Measurements from ENCODE around the gene DNAH14. TPM values are rescaled to one million over a fixed set of nuclear protein-coding genes. Genes with fewer than 3 reads are reported as not detected.
"Not testable (repeated sequence)": the region's sequence is repeated elsewhere in the genome, so short reads cannot be mapped to it uniquely, and the experiment has no call there.

DNAH14 gene
- total and polyA plus RNA-seq, 2 of the 13 experiments (the other 11 are each of a cell fraction or from before 2014, with no cell fraction given) = 4.5 to 27.5 TPM

- no peaks in the 10 kb centered on the region for H3K4me1 ChIP-seq (ENCODE audit: insufficient read depth, low read length)
- H3K4me3 ChIP-seq (replicated peaks in 1 of 3; ENCODE audit: insufficient read depth in 1 of 3, low read depth in 2 of 3, low read length in 3 of 3) = no peak overlapping the region
- no peaks in the 10 kb centered on the region for H3K79me2 ChIP-seq (ENCODE audit: insufficient read depth, low read length)
- no peak overlapping the region for H3K4me2 ChIP-seq (ENCODE audit: low read depth, low read length)
- H4K20me1 ChIP-seq (ENCODE audit: insufficient read depth, low read length) = no peaks in the 10 kb centered on the region
- H3K9ac ChIP-seq (ENCODE audit: insufficient read depth, low read depth, low read length) = no peak overlapping the region
- no peaks in the 10 kb centered on the region for H3K36me3 ChIP-seq (replicated peaks in 1 of 2; ENCODE audit: control insufficient read depth in 1 of 2, insufficient read depth in 2 of 2, low read length in 2 of 2)
- H2AFZ ChIP-seq (ENCODE audit: low read length) = no peak overlapping the region
- intact Hi-C loops (cut with micrococcal nuclease; ENCODE audit: unreplicated experiment) = no loop called here
- ATAC-seq (no peak), FAIRE-seq (no peak), DNase-seq (ENCODE audit: low spot score) (no peak)
- POLR2A ChIA-PET = no interaction called here
- H3K27ac ChIP-seq (ENCODE audit: extremely low read length, insufficient read depth, low read length) = no peak overlapping the region
- CTCF ChIA-PET (ENCODE audit: low intra/inter-chr PET ratio, low total read pairs) = no interaction called here
- TF ChIP-seq ZNF550 (CRISPR knock-in tag; IDR thresholded peaks at IDR 0.05; ENCODE audit: borderline replicate concordance) (no peak), GATA4 (IDR thresholded peaks at IDR 0.05; ENCODE audit: borderline replicate concordance, low read depth) (no peak), ZFP36L2 (CRISPR knock-in tag; IDR thresholded peaks at IDR 0.05) (no peak), ZNF451 (CRISPR knock-in tag; IDR thresholded peaks at IDR 0.05) (no peak), MXD4 (CRISPR knock-in tag; IDR thresholded peaks at IDR 0.05) (no peak), ZNF232 (CRISPR knock-in tag; IDR thresholded peaks at IDR 0.05; ENCODE audit: borderline replicate concordance) (no peak), FOSL2 (CRISPR knock-in tag; IDR thresholded peaks at IDR 0.05) (no peak), ZNF382 (CRISPR knock-in tag; IDR thresholded peaks at IDR 0.05; ENCODE audit: borderline replicate concordance) (no peak), HNRNPH1 (optimal IDR thresholded peaks at IDR 0.05; ENCODE audit: low read depth, low read length) (no peak), GPN1 (CRISPR knock-in tag; IDR thresholded peaks at IDR 0.05; ENCODE audit: borderline replicate concordance) (no peak), ZC3H4 (CRISPR knock-in tag; IDR thresholded peaks at IDR 0.05; ENCODE audit: borderline replicate concordance) (no peak), TFE3 (CRISPR knock-in tag; IDR thresholded peaks at IDR 0.05) (no peak), RBAK (CRISPR knock-in tag; IDR thresholded peaks at IDR 0.05) (no peak), ZNF549 (CRISPR knock-in tag; IDR thresholded peaks at IDR 0.05) (no peak), CEBPG (CRISPR knock-in tag; IDR thresholded peaks at IDR 0.05) (no peak)
- TF ChIP-seq, protein P1, sequence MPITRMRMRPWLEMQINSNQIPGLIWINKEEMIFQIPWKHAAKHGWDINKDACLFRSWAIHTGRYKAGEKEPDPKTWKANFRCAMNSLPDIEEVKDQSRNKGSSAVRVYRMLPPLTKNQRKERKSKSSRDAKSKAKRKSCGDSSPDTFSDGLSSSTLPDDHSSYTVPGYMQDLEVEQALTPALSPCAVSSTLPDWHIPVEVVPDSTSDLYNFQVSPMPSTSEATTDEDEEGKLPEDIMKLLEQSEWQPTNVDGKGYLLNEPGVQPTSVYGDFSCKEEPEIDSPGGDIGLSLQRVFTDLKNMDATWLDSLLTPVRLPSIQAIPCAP (CRISPR knock-in tag; IDR thresholded peaks at IDR 0.05; ENCODE audit: low read depth) = no peak
- TF ChIP-seq, protein P2, sequence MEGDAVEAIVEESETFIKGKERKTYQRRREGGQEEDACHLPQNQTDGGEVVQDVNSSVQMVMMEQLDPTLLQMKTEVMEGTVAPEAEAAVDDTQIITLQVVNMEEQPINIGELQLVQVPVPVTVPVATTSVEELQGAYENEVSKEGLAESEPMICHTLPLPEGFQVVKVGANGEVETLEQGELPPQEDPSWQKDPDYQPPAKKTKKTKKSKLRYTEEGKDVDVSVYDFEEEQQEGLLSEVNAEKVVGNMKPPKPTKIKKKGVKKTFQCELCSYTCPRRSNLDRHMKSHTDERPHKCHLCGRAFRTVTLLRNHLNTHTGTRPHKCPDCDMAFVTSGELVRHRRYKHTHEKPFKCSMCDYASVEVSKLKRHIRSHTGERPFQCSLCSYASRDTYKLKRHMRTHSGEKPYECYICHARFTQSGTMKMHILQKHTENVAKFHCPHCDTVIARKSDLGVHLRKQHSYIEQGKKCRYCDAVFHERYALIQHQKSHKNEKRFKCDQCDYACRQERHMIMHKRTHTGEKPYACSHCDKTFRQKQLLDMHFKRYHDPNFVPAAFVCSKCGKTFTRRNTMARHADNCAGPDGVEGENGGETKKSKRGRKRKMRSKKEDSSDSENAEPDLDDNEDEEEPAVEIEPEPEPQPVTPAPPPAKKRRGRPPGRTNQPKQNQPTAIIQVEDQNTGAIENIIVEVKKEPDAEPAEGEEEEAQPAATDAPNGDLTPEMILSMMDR (CRISPR knock-in tag; IDR thresholded peaks at IDR 0.05) = no peak
- WGBS (ENCODE audit: low lambda C conversion rate) = 66% methylated on average over 1 of the region's 1 CpG
- BruUV-seq (replicated peaks) = no TSS peak
- H3K27me3 ChIP-seq (ENCODE audit: control insufficient read depth in 1 of 2, insufficient read depth in 2 of 2, low read length in 2 of 2) = no peaks in the 10 kb centered on the region
- in situ Hi-C loops (cut with HindIII; ENCODE audit: extremely low pct_ligation_motif_present, low pct_unique_long_range_greater_than_20kb) = no loop called here
- H3K9me3 ChIP-seq (ENCODE audit: low read length) = no peaks in the 10 kb centered on the region
Measured at GRCh38 chr1:225026701-225027100, 97.2 kb downstream of the DNAH14 start.

- in situ Hi-C loops (cut with HindIII; ENCODE audit: extremely low pct_ligation_motif_present, low pct_unique_long_range_greater_than_20kb); H3K36me3 ChIP-seq (replicated peaks in 1 of 2; ENCODE audit: control insufficient read depth in 1 of 2, insufficient read depth in 2 of 2, low read length in 2 of 2); H3K27me3 ChIP-seq (ENCODE audit: control insufficient read depth in 1 of 2, insufficient read depth in 2 of 2, low read length in 2 of 2); intact Hi-C loops (cut with micrococcal nuclease; ENCODE audit: unreplicated experiment); H2AFZ ChIP-seq (ENCODE audit: low read length); H3K4me3 ChIP-seq (replicated peaks in 1 of 3; ENCODE audit: insufficient read depth in 1 of 3, low read depth in 2 of 3, low read length in 3 of 3); H4K20me1 ChIP-seq (ENCODE audit: insufficient read depth, low read length); BruUV-seq (replicated peaks); H3K27ac ChIP-seq (ENCODE audit: extremely low read length, insufficient read depth, low read length); DNase-seq (ENCODE audit: low spot score); CTCF ChIA-PET (ENCODE audit: low intra/inter-chr PET ratio, low total read pairs); H3K9ac ChIP-seq (ENCODE audit: insufficient read depth, low read depth, low read length); POLR2A ChIA-PET; ATAC-seq; FAIRE-seq; H3K79me2 ChIP-seq (ENCODE audit: insufficient read depth, low read length); H3K4me2 ChIP-seq (ENCODE audit: low read depth, low read length); H3K4me1 ChIP-seq (ENCODE audit: insufficient read depth, low read length); H3K9me3 ChIP-seq (ENCODE audit: low read length): not testable (repeated sequence)
- WGBS (ENCODE audit: low lambda C conversion rate) = 92% methylated on average over 1 of the region's 1 CpG
Measured at GRCh38 chr1:225036441-225036840, 107.0 kb downstream of the DNAH14 start.
